Nephron progenitor cell (in vitro differentiated cells): Measurements from ENCODE around the gene PARP16.
A peak's percentile ranks its signal among the peaks of the same experiment; 100 is the strongest.

Experiments
- DNase-seq: peaks from one replicate; pipeline ENCODE4 v3.0.0; 2021
- H3K27ac Mint-ChIP-seq: 2 replicates; pipeline ENCODE4 v1.8.0; 2021; ENCODE audit warnings: mild to moderate bottlenecking, moderate library complexity, mixed read lengths
- H3K27me3 Mint-ChIP-seq: 2 replicates; pipeline ENCODE4 v1.8.0; 2021; ENCODE audit warnings: mild to moderate bottlenecking, low read depth, mixed read lengths; ENCODE audit not compliant: poor library complexity
- H3K36me3 Mint-ChIP-seq: 2 replicates; pipeline ENCODE4 v1.8.0; 2021; ENCODE audit warnings: low read depth, mixed read lengths
- H3K4me1 Mint-ChIP-seq: 2 replicates; pipeline ENCODE4 v1.8.0; 2021; ENCODE audit warnings: mixed read lengths
- H3K4me3 Mint-ChIP-seq: 2 replicates; pipeline ENCODE4 v1.8.0; 2021; ENCODE audit warnings: mild to moderate bottlenecking, moderate library complexity, mixed read lengths
- H3K9me3 Mint-ChIP-seq: 2 replicates; pipeline ENCODE4 v1.8.0; 2021; ENCODE audit warnings: mild to moderate bottlenecking, moderate library complexity, mixed read lengths
- TF ChIP-seq, protein P1 (sequence below): fragments of 200-600 bp; sonication (generic); IDR thresholded peaks from 2 replicates; pipeline ENCODE4 v1.5.0; 2021; ENCODE audit warnings: antibody characterized with exemption

The PARP16 gene

DNA sequence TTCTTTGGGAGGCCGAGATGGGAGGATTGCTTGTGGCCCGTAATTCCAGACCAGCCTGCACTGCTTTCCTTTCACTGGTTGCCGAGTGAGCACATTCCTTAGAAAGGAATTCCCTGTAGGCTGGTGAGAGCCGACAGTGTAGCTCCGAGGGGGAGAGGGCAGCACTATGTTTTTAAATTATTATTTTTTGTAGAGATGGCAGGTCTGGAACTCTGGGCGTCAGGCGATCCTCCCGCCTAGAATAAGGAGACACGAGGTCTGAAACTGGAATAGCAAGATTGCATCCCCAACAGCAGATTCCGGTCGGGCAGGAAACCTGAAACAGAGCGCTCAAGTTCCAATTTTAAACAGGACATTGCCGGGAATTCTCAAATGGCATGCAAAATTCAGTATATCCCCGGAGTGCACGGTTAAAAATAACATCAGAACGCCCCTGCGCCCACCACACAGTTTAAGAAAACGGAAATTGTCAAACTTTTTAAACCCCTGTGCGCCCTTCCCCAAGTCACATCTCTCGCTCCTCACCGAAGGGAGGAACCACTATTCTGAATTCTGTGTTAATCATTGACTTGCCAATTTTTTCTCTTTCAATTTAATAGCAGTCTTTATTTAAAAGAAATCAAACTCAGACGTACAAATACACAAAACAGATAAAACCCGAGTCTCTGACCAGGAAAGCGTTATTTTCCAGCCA lies 17.2 kb upstream of the PARP16 start:
- Mint-ChIP-seq H3K4me3 (peak overlapping the region; percentile 84), H3K27ac (peak overlapping the region; percentile 100), H3K36me3 (no peaks in the 10 kb centered on the region), H3K4me1 (peaks cover 47% of the 10 kb centered on the region), H3K27me3 (peaks cover 6% of the 10 kb centered on the region), H3K9me3 (no peaks in the 10 kb centered on the region)
- DNase-seq = peak; percentile 36
- TF ChIP-seq, protein P1, sequence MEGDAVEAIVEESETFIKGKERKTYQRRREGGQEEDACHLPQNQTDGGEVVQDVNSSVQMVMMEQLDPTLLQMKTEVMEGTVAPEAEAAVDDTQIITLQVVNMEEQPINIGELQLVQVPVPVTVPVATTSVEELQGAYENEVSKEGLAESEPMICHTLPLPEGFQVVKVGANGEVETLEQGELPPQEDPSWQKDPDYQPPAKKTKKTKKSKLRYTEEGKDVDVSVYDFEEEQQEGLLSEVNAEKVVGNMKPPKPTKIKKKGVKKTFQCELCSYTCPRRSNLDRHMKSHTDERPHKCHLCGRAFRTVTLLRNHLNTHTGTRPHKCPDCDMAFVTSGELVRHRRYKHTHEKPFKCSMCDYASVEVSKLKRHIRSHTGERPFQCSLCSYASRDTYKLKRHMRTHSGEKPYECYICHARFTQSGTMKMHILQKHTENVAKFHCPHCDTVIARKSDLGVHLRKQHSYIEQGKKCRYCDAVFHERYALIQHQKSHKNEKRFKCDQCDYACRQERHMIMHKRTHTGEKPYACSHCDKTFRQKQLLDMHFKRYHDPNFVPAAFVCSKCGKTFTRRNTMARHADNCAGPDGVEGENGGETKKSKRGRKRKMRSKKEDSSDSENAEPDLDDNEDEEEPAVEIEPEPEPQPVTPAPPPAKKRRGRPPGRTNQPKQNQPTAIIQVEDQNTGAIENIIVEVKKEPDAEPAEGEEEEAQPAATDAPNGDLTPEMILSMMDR = no peak

DNA sequence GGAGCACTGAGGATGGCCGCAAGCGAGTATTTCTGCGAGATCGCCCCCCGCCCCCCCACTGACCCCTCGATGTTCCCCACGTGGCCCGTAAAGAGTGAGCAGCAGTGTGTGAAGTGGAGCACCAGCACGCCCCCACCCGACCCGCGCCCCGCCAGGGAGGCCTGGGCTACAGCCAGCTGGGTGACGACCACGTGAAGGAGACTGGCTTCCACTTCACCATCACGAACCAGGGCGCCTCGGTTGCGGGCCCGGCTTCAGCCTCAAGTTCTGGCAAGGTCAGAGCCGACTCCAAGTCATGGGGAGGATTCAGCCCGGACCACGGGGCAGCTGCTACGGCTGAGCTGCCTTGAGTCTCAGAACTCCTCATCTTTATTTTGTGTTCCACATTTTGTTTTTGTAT lies 15.4 kb upstream of the PARP16 start:
- no peak overlapping the region for H3K27ac Mint-ChIP-seq
- H3K4me1 Mint-ChIP-seq = peaks cover 61% of the 10 kb centered on the region
- H3K27me3 Mint-ChIP-seq = peaks cover 8% of the 10 kb centered on the region
- no peaks in the 10 kb centered on the region for H3K9me3 Mint-ChIP-seq
- H3K36me3 Mint-ChIP-seq = no peaks in the 10 kb centered on the region
- TF ChIP-seq, protein P1 = no peak
- DNase-seq = no peak
- no peak overlapping the region for H3K4me3 Mint-ChIP-seq

DNA sequence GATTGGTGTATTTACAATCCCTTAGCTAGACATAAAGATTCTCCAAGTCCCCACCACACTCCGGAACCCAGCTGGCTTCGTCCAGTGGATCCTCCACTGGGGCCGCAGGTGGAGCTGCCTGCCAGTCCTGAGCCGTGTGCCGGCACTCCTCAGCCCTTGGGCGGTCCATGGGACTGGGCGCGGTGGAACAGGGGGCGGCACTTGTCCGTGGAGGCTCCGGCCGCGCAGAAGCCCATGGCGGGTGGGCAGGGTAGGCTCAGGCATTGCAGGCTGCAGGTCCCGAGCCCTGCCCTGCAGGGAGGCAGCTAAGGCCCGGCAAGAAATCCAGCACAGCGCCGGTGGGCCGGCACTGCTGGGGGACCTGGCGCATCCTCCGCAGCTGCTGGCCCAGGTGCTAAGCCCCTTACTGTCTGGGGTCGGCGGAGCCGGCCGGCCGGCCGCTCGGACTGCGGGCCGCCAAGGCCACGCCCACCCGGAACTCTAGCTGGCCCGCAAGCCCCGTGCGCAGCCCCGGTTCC lies 14.3 kb upstream of the PARP16 start:
- Mint-ChIP-seq H3K4me1 (peaks cover 58% of the 10 kb centered on the region), H3K27me3 (peaks cover 8% of the 10 kb centered on the region)

DNA sequence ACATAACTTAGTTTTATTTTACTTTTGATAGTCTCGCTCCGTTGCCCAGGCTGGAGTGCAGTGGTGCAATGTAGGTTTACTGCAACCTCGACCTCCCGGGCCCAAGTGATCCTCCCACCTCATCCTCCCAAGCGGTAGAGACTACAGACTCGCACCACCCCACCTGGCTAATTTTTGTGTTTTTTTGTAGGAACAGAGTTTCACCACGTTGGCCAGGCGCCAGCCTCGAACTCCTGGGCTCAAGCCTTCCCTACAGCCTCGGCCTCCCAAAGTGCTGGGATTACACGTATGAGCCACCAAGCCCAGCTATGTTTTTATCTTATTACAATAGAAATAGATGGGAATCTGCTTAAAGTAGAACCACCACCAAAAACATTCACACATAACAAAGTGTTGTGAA lies 12.0 kb upstream of the PARP16 start:
- Mint-ChIP-seq H3K4me3 (peak overlapping the region; percentile 35), H3K9me3 (no peaks in the 10 kb centered on the region), H3K36me3 (no peaks in the 10 kb centered on the region), H3K27me3 (peaks cover 8% of the 10 kb centered on the region), H3K4me1 (peaks cover 51% of the 10 kb centered on the region), H3K27ac (no peak overlapping the region)
- DNase-seq = no peak
- TF ChIP-seq, protein P1 = no peak

More for the DNA sequence above, 14.3 kb upstream of the PARP16 start:
- no peaks in the 10 kb centered on the region for H3K9me3 Mint-ChIP-seq
- H3K4me3 Mint-ChIP-seq = no peak overlapping the region
- no peaks in the 10 kb centered on the region for H3K36me3 Mint-ChIP-seq
- no peak for DNase-seq
- TF ChIP-seq, protein P1 = no peak
- H3K27ac Mint-ChIP-seq = no peak overlapping the region

DNA sequence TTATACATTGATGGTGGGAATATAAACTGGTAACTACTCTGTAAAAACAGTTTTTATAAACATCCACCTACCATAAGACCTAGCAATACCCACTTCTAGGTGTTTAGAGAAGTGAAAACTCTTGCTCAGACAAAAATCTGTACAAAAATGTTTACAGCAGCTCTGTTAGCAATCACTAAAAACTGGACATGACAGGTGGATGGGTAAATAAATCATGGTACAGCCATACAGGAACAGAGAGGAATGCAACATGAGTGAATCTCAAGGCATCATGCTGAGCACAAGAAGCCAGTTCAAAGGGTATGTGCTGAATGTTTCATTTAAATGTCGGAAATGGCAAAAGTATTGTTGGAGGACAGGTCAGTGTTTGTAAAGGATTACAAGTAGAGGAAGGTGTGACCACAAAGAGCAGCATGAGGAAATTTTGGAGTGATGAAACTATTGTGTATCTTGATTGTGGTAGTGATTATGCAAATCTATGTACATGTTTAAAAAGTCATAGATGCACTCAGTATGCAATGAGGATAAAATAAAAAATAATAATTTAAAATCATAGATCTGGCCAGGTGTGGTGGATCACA lies 6.3 kb upstream of the PARP16 start:
- H3K27me3 Mint-ChIP-seq = peaks cover 3% of the 10 kb centered on the region
- no peak overlapping the region for H3K27ac Mint-ChIP-seq

More for the DNA sequence above, 6.3 kb upstream of the PARP16 start:
- no peaks in the 10 kb centered on the region for H3K9me3 Mint-ChIP-seq
- no peak overlapping the region for H3K4me3 Mint-ChIP-seq
- peaks cover 17% of the 10 kb centered on the region for H3K4me1 Mint-ChIP-seq
- DNase-seq = no peak
- no peaks in the 10 kb centered on the region for H3K36me3 Mint-ChIP-seq
- TF ChIP-seq, protein P1 = no peak
